Measurements from ENCODE around the gene RXFP4.
"Not testable (repeated sequence)": the region's sequence is repeated elsewhere in the genome, so short reads cannot be mapped to it uniquely, and the experiment has no call there.

RXFP4 gene, protein sequence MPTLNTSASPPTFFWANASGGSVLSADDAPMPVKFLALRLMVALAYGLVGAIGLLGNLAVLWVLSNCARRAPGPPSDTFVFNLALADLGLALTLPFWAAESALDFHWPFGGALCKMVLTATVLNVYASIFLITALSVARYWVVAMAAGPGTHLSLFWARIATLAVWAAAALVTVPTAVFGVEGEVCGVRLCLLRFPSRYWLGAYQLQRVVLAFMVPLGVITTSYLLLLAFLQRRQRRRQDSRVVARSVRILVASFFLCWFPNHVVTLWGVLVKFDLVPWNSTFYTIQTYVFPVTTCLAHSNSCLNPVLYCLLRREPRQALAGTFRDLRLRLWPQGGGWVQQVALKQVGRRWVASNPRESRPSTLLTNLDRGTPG

DNA sequence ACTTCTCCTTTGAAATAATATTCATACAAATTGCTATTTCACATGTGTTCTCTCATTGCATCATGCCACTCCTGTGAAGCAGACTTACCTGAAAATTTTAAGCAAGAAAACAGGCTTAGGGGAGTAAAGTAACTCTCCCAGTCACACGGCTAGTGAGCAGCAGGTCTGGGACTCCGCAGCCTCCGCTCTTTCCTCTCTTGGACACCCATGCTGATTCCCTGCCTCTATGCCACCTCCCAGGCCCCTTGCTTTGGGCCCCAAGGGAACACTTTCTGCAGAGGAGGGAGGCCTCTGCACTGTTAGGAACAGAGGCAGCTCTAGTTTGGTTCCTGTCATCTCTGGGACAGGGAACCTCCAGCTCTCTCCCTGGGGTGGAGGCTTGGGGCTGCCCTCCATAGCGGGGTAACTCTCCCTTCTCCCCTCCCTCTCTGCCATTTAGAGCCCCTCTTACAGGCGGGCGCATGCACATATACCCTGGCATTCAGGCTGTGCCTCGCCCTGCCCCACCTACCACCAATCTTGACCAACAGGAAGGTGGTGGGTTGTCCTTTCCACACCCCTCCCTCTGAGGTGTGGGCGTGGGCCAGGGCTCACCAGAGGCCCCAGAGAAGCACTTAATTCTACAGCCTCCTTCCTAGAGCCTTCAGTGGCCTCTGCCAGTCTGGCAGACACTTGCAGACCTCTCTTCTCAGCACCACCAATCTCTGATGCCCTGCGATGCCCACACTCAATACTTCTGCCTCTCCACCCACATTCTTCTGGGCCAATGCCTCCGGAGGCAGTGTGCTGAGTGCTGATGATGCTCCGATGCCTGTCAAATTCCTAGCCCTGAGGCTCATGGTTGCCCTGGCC is at the start of gene RXFP4:
Gene RXFP4 (plus strand): TSS at position 646 of the 852 bp plus-strand sequence. CDS start 72 bp downstream, at position 718.
- Histone ChIP-seq H3K4me1 (peaks cover 14% of the 10 kb centered on the region), H3K4me3 (no peak within 1 kb of the TSS), H3K36me3 (replicated peaks) (peaks cover 2% of the 10 kb centered on the region; the same call in 1 of the 2 replicates), H3K27me3 (ENCODE audit: low read depth) (no peaks in the 10 kb centered on the region), H3K9me3 (no peaks in the 10 kb centered on the region)
- in situ Hi-C loops (cut with MboI; ENCODE audit: low sequenced_read_pairs): no loop called here
- no peak for DNase-seq (ENCODE audit: low spot score in 2 of 2)

DNA sequence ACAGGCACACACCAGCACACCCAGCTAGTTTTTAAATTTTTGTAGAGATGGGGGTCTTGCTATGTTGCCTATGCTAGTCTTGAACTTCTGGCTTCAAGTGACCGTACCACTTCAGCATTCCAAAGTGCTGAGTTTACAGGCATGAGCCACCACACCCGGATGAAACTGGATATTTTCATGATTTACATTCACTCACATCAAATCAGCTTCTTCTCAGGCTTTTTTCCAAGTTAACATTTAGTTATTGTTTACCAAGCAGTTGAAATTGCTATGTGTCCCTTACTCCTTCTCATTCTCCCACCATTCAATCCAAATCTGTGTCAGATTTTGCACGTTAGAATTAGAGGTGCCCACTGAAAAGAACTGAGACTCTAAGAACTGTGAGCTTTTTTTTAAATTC is 48.6 kb upstream of the RXFP4 start:
- no peak overlapping the region for H3K4me3 ChIP-seq
- in situ Hi-C loops (cut with MboI; ENCODE audit: low sequenced_read_pairs): no loop called here

DNA sequence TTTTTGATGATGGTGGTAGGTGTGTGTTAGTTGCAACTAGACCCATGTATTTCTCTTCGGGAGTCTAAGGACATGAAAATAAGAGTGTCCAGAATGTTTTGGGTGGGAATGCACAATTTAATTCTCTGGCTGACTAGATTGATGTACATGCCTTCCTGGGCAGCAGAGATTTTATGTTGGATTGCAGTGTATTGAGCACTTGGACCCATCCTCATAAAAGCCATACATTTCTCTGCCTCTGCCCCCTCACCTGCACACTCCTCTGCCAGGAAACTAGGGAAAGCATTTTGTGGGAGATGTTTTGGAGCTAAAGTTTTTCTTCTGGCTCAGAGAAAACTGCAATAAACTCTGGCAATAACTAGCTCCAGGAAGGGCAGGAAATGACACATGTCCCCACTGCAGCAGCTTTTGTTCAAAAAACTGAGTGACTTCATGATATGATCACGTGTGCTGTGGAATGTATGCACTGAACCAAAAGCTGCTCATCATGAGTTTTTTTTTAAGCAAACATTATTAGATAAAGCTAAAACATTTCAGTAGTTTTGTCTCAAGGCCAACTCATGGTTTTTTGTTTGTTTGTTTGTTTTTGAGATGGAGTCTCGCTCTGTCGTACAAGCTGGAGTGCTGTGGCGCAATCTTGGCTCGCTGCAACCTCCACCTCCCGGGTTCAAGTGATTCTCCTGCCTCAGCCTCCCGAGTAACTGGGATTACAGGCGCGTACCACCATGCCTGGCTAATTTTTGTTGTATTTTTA is 47.9 kb upstream of the RXFP4 start:
- H3K9me3 ChIP-seq: no peaks in the 10 kb centered on the region
- H3K4me3 ChIP-seq: no peak overlapping the region
- H3K4me1 ChIP-seq: no peaks in the 10 kb centered on the region
- no peaks in the 10 kb centered on the region for H3K27me3 ChIP-seq (ENCODE audit: low read depth)
- no peak for DNase-seq (ENCODE audit: low spot score in 2 of 2)
- H3K36me3 ChIP-seq (replicated peaks): peaks cover 10% of the 10 kb centered on the region
- in situ Hi-C loops (cut with MboI; ENCODE audit: low sequenced_read_pairs): no loop called here

More for the DNA sequence above, 48.6 kb upstream of the RXFP4 start:
- Histone ChIP-seq H3K9me3 (no peaks in the 10 kb centered on the region), H3K27me3 (ENCODE audit: low read depth) (no peaks in the 10 kb centered on the region), H3K36me3 (replicated peaks) (peaks cover 9% of the 10 kb centered on the region), H3K4me1 (no peaks in the 10 kb centered on the region)
- no peak for DNase-seq (ENCODE audit: low spot score in 2 of 2)

DNA sequence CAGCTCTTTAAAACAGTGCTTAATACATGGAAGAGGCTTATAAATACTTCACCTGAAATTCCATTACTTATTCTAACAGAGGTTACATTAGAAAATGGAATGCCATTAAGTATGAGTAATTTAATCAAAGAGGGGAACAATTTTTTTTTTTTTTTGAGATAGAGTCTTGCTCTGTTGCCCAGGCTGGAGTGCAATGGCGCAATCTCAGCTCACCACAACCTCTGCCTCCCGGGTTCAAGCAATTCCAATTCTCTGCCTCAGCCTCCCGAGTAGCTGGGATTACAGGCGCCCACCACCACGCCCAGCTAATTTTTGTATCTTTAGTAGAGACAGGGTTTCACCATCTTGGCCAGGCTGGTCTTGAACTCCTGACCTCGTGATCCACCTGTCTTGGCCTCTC is 45.8 kb upstream of the RXFP4 start:
- peaks cover 30% of the 10 kb centered on the region for H3K36me3 ChIP-seq (replicated peaks)
- H3K9me3 ChIP-seq; H3K27me3 ChIP-seq (ENCODE audit: low read depth); H3K4me3 ChIP-seq; DNase-seq (ENCODE audit: low spot score in 2 of 2); in situ Hi-C loops (cut with MboI; ENCODE audit: low sequenced_read_pairs); H3K4me1 ChIP-seq: not testable (repeated sequence)

DNA sequence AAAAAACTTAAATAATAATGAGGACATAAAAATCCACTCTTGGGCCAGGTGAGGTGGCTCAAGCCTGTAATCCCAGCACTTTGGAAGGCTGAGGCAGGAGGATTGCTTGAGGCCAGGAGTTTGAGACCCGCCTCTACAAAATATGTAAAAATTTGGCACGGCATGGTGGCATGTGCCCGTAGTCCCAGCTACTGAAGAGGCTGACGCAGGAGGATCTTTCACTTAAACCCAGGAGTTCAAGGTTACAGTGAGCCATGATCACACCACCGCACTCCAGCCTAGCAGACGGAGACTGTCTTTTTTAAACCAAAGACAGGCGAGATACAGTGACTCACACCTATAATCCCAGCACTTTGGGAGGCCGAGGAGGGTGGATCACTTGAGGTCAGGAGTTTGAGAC is 45.0 kb upstream of the RXFP4 start:
- H3K36me3 ChIP-seq (replicated peaks): peaks cover 39% of the 10 kb centered on the region
- in situ Hi-C loops (cut with MboI; ENCODE audit: low sequenced_read_pairs); DNase-seq (ENCODE audit: low spot score in 2 of 2); H3K4me1 ChIP-seq; H3K9me3 ChIP-seq; H3K4me3 ChIP-seq; H3K27me3 ChIP-seq (ENCODE audit: low read depth): not testable (repeated sequence)

DNA sequence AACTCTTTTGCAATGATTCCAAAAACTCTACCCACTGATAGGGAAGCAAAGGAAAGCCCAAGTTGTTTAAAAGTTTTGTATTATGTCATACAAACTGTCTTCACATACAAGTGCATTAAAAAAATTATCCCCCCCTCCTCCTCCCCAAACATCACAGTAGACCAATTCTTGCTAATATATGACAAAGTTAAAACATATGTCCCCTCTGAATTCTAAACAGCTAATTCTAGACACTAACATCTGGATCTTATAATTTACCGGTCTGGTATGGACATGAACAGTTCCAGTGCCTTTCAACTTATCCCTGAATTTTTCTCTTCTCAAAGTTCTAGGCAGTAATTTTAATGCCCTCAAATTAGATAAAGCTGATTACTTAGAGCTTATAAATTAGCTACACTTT is 43.7 kb upstream of the RXFP4 start:
- DNase-seq (ENCODE audit: low spot score in 2 of 2): no peak
- Histone ChIP-seq H3K4me1 (no peaks in the 10 kb centered on the region; the same call in 1 of the 2 replicates), H3K4me3 (no peak overlapping the region), H3K27me3 (ENCODE audit: low read depth) (no peaks in the 10 kb centered on the region), H3K9me3 (no peaks in the 10 kb centered on the region), H3K36me3 (replicated peaks) (peaks cover 49% of the 10 kb centered on the region)
- in situ Hi-C loops (cut with MboI; ENCODE audit: low sequenced_read_pairs): no loop called here

DNA sequence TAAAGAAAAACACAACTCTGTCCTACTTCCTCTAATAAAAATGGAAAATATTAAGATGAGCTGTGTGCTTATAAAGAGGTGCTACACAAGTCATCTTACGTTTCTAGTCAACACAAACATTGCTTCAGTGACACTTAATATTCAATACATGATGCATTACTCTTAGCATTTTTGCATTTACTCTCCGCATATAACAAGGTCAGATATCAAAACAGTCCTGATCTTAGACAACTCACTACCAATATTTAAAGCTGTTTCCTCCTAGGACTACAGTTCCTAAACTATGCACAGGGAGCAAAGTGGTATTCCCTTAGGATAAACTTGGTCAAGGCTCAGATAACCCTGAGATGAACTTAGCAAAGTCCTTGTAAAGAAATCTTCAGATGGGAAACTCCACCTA is 42.5 kb upstream of the RXFP4 start:
- in situ Hi-C loops (cut with MboI; ENCODE audit: low sequenced_read_pairs): no loop called here
- no peak overlapping the region for H3K4me3 ChIP-seq
- no peaks in the 10 kb centered on the region for H3K9me3 ChIP-seq
- DNase-seq (ENCODE audit: low spot score in 2 of 2): no peak
- H3K4me1 ChIP-seq: no peaks in the 10 kb centered on the region; the same call in 1 of the 2 replicates
- H3K36me3 ChIP-seq (replicated peaks): peaks cover 58% of the 10 kb centered on the region
- no peaks in the 10 kb centered on the region for H3K27me3 ChIP-seq (ENCODE audit: low read depth)

DNA sequence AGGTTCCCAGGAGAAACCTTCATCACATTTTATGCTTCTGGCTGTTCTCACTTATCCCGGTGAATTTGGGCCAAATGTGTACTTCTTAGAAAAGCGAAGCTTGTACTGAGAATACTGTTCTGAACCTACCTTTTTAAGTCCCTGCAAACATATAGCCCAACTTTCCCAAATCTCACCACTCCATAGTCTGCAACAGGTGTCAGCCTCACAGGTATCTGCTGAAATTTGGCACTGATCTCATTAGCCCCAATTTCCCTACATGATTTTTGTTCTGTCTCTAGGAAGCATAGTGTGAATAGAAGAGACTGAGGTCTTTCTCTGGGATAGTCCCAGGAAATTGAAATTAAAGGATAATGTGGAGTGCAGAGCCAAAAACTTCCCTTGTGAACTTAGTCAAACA is 41.8 kb upstream of the RXFP4 start:
- Histone ChIP-seq H3K4me3 (no peak overlapping the region), H3K27me3 (ENCODE audit: low read depth) (no peaks in the 10 kb centered on the region), H3K4me1 (no peaks in the 10 kb centered on the region; the same call in 1 of the 2 replicates), H3K36me3 (replicated peaks) (peaks cover 66% of the 10 kb centered on the region), H3K9me3 (no peaks in the 10 kb centered on the region)
- DNase-seq (ENCODE audit: low spot score in 2 of 2): no peak
- in situ Hi-C loops (cut with MboI; ENCODE audit: low sequenced_read_pairs): loop anchor here (25.0 kb wide), 1 partner anchor 1662 kb away; no protein-coding TSS in a partner anchor

DNA sequence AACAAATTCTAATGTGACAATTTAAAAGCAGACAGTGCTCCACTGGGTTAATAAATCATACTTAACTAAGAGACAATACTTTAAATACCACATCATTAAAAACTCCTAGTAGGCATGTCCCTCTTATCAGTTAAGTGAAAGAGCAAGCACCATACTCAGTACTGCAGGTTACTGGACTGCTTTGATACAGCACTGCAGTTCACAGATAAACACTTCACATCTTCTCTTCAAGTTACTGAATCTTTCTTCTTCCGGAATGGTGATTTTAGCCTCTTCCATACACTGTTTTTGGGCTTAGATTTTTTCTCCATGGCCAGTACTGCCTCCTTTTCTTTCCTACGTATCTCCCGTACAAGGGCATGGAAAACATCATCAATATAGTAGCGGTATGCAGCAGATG is 41.3 kb upstream of the RXFP4 start:
- no peaks in the 10 kb centered on the region for H3K9me3 ChIP-seq
- no peaks in the 10 kb centered on the region; the same call in 1 of the 2 replicates for H3K4me1 ChIP-seq
- no peak overlapping the region for H3K4me3 ChIP-seq
- no peaks in the 10 kb centered on the region for H3K27me3 ChIP-seq (ENCODE audit: low read depth)
- DNase-seq (ENCODE audit: low spot score in 2 of 2): no peak
- in situ Hi-C loops (cut with MboI; ENCODE audit: low sequenced_read_pairs): loop anchor here (25.0 kb wide), 1 partner anchor 1663 kb away; no protein-coding TSS in a partner anchor
- H3K36me3 ChIP-seq (replicated peaks): peaks cover 71% of the 10 kb centered on the region

DNA sequence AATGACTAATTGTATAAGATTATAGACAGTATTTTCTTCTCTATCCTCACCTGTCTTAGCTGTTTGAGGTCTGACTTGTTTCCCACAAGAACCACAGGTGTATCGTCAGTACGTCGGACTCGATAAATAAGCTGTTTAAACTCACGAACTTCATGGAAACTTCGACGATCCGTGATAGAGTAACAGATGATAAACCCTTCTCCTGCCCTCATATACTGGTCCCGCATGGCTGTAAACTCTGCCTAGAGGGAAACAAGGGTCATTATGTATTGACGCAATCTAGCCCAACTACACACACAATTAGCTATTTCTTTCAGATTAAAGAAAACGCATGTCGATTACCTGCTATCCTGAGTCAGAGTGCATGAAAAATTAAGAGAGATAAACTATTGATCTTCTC is 37.2 kb upstream of the RXFP4 start:
- H3K4me1 ChIP-seq: no peaks in the 10 kb centered on the region
- in situ Hi-C loops (cut with MboI; ENCODE audit: low sequenced_read_pairs): loop anchor here (25.0 kb wide), 1 partner anchor 1667 kb away; no protein-coding TSS in a partner anchor
- peaks cover 73% of the 10 kb centered on the region for H3K36me3 ChIP-seq (replicated peaks)
- no peak for DNase-seq (ENCODE audit: low spot score in 2 of 2)
- H3K9me3 ChIP-seq: no peaks in the 10 kb centered on the region
- no peaks in the 10 kb centered on the region for H3K27me3 ChIP-seq (ENCODE audit: low read depth)
- no peak overlapping the region for H3K4me3 ChIP-seq

DNA sequence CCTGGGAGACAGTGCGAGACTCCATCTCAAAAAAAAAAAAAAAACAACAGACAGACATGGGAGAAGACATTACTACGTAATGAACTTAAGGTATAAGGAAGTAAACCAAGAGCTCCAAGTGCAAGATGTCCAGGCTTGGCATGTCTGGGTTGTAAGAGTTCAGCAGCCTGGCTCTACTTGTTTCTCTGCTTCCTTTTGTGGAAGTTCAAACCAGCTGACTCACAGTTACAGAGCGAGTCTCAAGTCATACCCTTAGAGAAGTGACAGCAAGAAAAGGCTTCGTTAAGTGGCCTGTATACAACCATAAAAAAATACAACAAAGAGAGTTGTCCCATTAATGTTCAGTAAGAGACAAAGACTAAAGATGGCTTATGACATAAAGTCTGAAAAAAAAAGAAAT is 31.5 kb upstream of the RXFP4 start:
- DNase-seq (ENCODE audit: low spot score in 2 of 2): no peak
- in situ Hi-C loops (cut with MboI; ENCODE audit: low sequenced_read_pairs): loop anchor here (10.0 to 25.0 kb wide), 2 partner anchors 395 to 1673 kb away; no protein-coding TSS in a partner anchor
- H3K27me3 ChIP-seq (ENCODE audit: low read depth): no peaks in the 10 kb centered on the region
- H3K9me3 ChIP-seq: no peaks in the 10 kb centered on the region
- H3K4me1 ChIP-seq: peaks cover 7% of the 10 kb centered on the region; the same call in 1 of the 2 replicates
- peaks cover 53% of the 10 kb centered on the region for H3K36me3 ChIP-seq (replicated peaks)
- no peak overlapping the region for H3K4me3 ChIP-seq

DNA sequence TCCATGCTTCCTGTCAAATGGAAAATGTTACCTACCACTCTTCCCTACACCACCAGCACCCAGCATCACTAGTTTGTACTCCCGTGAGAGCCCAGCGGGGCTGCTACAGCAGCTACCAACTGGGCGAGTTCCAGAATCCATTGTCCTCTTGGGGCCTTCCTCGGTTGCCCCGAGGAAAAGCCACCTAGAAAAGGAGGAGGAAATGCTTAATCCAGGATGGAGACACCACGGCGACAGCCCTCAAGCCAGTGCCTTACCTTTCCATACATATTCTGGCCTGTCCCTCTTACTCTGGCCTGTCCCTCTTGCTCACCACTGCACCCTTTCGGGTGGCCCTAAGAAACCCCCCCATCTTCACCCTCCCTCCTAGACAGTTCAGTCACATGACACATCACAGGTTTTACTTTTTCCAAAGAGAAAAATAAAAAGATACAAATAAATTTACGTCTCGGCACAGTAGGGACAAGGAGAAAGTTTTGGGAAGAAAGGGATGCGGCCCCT is 30.8 kb upstream of the RXFP4 start:
- peak; percentile 32 to 64 for DNase-seq (ENCODE audit: low spot score in 2 of 2)
- in situ Hi-C loops (cut with MboI; ENCODE audit: low sequenced_read_pairs): loop anchor here (10.0 to 25.0 kb wide), 2 partner anchors 394 to 1673 kb away; no protein-coding TSS in a partner anchor
- Histone ChIP-seq H3K27me3 (ENCODE audit: low read depth) (no peaks in the 10 kb centered on the region), H3K36me3 (replicated peaks) (peaks cover 56% of the 10 kb centered on the region), H3K4me3 (peak overlapping the region; percentile 52), H3K9me3 (no peaks in the 10 kb centered on the region), H3K4me1 (peaks cover 7% of the 10 kb centered on the region; the same call in 1 of the 2 replicates)
